ENCODE measurements around the gene RAPGEF1.

GRCh38 chr9:131629226-131629500 lies 110.7 kb downstream of the RAPGEF1 start:
- TF ChIP-seq, protein P1, sequence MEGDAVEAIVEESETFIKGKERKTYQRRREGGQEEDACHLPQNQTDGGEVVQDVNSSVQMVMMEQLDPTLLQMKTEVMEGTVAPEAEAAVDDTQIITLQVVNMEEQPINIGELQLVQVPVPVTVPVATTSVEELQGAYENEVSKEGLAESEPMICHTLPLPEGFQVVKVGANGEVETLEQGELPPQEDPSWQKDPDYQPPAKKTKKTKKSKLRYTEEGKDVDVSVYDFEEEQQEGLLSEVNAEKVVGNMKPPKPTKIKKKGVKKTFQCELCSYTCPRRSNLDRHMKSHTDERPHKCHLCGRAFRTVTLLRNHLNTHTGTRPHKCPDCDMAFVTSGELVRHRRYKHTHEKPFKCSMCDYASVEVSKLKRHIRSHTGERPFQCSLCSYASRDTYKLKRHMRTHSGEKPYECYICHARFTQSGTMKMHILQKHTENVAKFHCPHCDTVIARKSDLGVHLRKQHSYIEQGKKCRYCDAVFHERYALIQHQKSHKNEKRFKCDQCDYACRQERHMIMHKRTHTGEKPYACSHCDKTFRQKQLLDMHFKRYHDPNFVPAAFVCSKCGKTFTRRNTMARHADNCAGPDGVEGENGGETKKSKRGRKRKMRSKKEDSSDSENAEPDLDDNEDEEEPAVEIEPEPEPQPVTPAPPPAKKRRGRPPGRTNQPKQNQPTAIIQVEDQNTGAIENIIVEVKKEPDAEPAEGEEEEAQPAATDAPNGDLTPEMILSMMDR (IDR thresholded peaks at IDR 0.05), result no peak
- no peak for TF ChIP-seq POLR2A (IDR thresholded peaks at IDR 0.05)

Data from uterus (tissue), 2 donors.